GM23338 (cell line): ENCODE measurements around the gene GAB1. TPM values are rescaled to one million over a fixed set of nuclear protein-coding genes. Genes with fewer than 3 reads are reported as not detected.

Experiments
- ATAC-seq: fragments of 200-7000 bp; cut with Tn5 transposase; 3 replicates; pipeline ENCODE4 v1.9.1; 2020
- DNase-seq: peaks from one replicate; pipeline ENCODE4 v3.0.0-alpha.2; 2015; ENCODE audit warnings: low spot score
- H2AFZ ChIP-seq: fragments of 200-600 bp; sonication (generic); 2 replicates; pipeline ENCODE4 v1.8.0; 2016; ENCODE audit warnings: antibody characterized with exemption, mild to moderate bottlenecking, moderate library complexity
- H3F3A ChIP-seq: fragments of 200-600 bp; sonication (generic); replicated peaks from 2 replicates; pipeline ENCODE4 v1.8.0; 2017; ENCODE audit warnings: antibody characterized with exemption, mixed run types, low read depth
- H3K27ac ChIP-seq: fragments of 200-600 bp; sonication (generic); 2 replicates; pipeline ENCODE4 v1.6.1; 2016; ENCODE audit warnings: low read depth
- H3K27me3 ChIP-seq: fragments of 200-600 bp; sonication (generic); 2 replicates; pipeline ENCODE4 v1.8.0; 2016; ENCODE audit warnings: mild to moderate bottlenecking, mixed run types, moderate library complexity; ENCODE audit not compliant: insufficient read depth
- H3K36me3 ChIP-seq: fragments of 200-600 bp; sonication (generic); 2 replicates; pipeline ENCODE4 v1.8.0; 2016; ENCODE audit warnings: mild to moderate bottlenecking; ENCODE audit not compliant: insufficient read depth
- H3K4me1 ChIP-seq: fragments of 200-600 bp; sonication (generic); 2 replicates; pipeline ENCODE4 v1.8.0; 2016; ENCODE audit warnings: mild to moderate bottlenecking, moderate library complexity; ENCODE audit not compliant: insufficient read depth
- H3K4me2 ChIP-seq: fragments of 200-600 bp; sonication (generic); 2 replicates; pipeline ENCODE4 v1.7.1; 2017; ENCODE audit warnings: mixed run types
- H3K4me3 ChIP-seq: fragments of 200-600 bp; sonication (generic); 2 replicates; pipeline ENCODE4 v1.6.1; 2016; ENCODE audit warnings: mixed run types
- H3K79me2 ChIP-seq: fragments of 200-600 bp; sonication (generic); replicated peaks from 2 replicates; pipeline ENCODE4 v1.8.0; 2017; ENCODE audit warnings: mild to moderate bottlenecking; ENCODE audit not compliant: insufficient read depth
- H3K9me2 ChIP-seq: fragments of 200-600 bp; sonication (generic); 2 replicates; pipeline ENCODE4 v1.8.0; 2017; ENCODE audit not compliant: insufficient read depth
- H4K20me1 ChIP-seq: fragments of 200-600 bp; sonication (generic); replicated peaks from 2 replicates; pipeline ENCODE4 v1.8.0; 2017; ENCODE audit warnings: mild to moderate bottlenecking; ENCODE audit not compliant: insufficient read depth
- H3K27ac Mint-ChIP-seq: 2 replicates; pipeline ENCODE4 v1.8.0; 2020; ENCODE audit warnings: inconsistent platforms, mild to moderate bottlenecking, moderate library complexity, mixed read lengths
- H3K27me3 Mint-ChIP-seq: 3 replicates; pipeline ENCODE4 v1.8.0; 2022; ENCODE audit warnings: low read depth, mild to moderate bottlenecking, moderate library complexity, mixed read lengths, inconsistent platforms; ENCODE audit not compliant: insufficient read depth, poor library complexity
- H3K36me3 Mint-ChIP-seq: 3 replicates; pipeline ENCODE4 v1.8.0; 2021; ENCODE audit warnings: low read depth, mild to moderate bottlenecking, inconsistent platforms, moderate library complexity, mixed read lengths
- H3K4me1 Mint-ChIP-seq: 3 replicates; pipeline ENCODE4 v1.8.0; 2020; ENCODE audit warnings: mild to moderate bottlenecking, inconsistent platforms, mixed read lengths
- H3K4me3 Mint-ChIP-seq: 3 replicates; pipeline ENCODE4 v1.8.0; 2021; ENCODE audit warnings: moderate library complexity, mild to moderate bottlenecking, inconsistent platforms, mixed read lengths
- H3K9me3 Mint-ChIP-seq: 3 replicates; pipeline ENCODE4 v1.8.0; 2020; ENCODE audit warnings: moderate library complexity, mild to moderate bottlenecking, inconsistent platforms, mixed read lengths
- CREB1 ChIP-seq: fragments of 250-450 bp; sonication (Bioruptor Pico); IDR thresholded peaks from 2 replicates; pipeline ENCODE4 v1.5.0; 2020; ENCODE audit warnings: low read depth, mild to moderate bottlenecking, moderate library complexity
- CTCF ChIP-seq, 2 experiments: fragments of 200-600 bp in 1 of 2; sonication (generic) in 1 of 2; conservative IDR thresholded peaks; 2 replicates each; pipeline versions ENCODE4 v1.5.1 to v1.6.1; 2016 to 2017; ENCODE audit warnings: antibody characterized with exemption in 2 of 2, low read depth in 2 of 2, mild to moderate bottlenecking in 2 of 2, moderate library complexity in 1 of 2
- ETS1 ChIP-seq: IDR thresholded peaks from 2 replicates; pipeline ENCODE4 v1.6.1; 2016; ENCODE audit warnings: antibody characterized with exemption
- JUNB ChIP-seq: IDR thresholded peaks from one replicate; pipeline ENCODE4 v1.6.1; 2016; ENCODE audit warnings: antibody characterized with exemption; ENCODE audit not compliant: unreplicated experiment
- POLR2AphosphoS5 ChIP-seq: IDR thresholded peaks from 2 replicates; pipeline ENCODE4 v1.6.1; 2016; ENCODE audit warnings: antibody characterized with exemption, low read depth
- ZNF331 ChIP-seq: fragments of 250-450 bp; sonication (Bioruptor Pico); IDR thresholded peaks from 2 replicates; pipeline ENCODE4 v1.5.0; 2020; ENCODE audit warnings: low read depth, mild to moderate bottlenecking, moderate library complexity
- polyA plus RNA-seq: library from polyadenylated mRNA; unstranded; fragments of >200 nt; fragmentation: Nextera tagmentation; extraction: Ambion mirVana; gene quantifications from 2 replicates; pipeline ENCODE4 v1.2.1, GENCODE V29; 2016
- total RNA-seq: library from RNA; depleted of rRNA; stranded (reverse); fragments of >200 nt; shearing (Covaris generic); gene quantifications from 2 replicates; pipeline ENCODE4 v1.2.3, GENCODE V29; 2014
- TF ChIP-seq, protein P1 (sequence below): fragments of 250-450 bp; sonication (Bioruptor Pico); IDR thresholded peaks from 2 replicates; pipeline ENCODE4 v1.5.0; 2020; ENCODE audit warnings: mild to moderate bottlenecking, moderate library complexity

The GAB1 gene
- total and polyA plus RNA-seq, 2 experiments from 2014 or later = 4.0 to 18.4 TPM

GRCh38 chr4:143313996-143314395 lies 22.7 kb upstream of the GAB1 start:
- Mint-ChIP-seq H3K4me3 (no peak overlapping the region), H3K27ac (no peak overlapping the region), H3K4me1 (no peaks in the 10 kb centered on the region), H3K27me3 (peaks cover 2% of the 10 kb centered on the region), H3K36me3 (no peaks in the 10 kb centered on the region), H3K9me3 (no peaks in the 10 kb centered on the region)
- no peaks in the 10 kb centered on the region for H3K27me3 ChIP-seq
- DNase-seq = no peak
- H3F3A ChIP-seq = no peaks in the 10 kb centered on the region
- no peak overlapping the region for H3K27ac ChIP-seq
- TF ChIP-seq CTCF (conservative IDR thresholded peaks at IDR 0.05; ENCODE audit: low read depth in 2 of 2) (no peak), CREB1 (CRISPR knock-in tag) (no peak), JUNB (no peak), POLR2AphosphoS5 (no peak), ZNF331 (CRISPR knock-in tag) (no peak), ETS1 (no peak)
- TF ChIP-seq, protein P1, sequence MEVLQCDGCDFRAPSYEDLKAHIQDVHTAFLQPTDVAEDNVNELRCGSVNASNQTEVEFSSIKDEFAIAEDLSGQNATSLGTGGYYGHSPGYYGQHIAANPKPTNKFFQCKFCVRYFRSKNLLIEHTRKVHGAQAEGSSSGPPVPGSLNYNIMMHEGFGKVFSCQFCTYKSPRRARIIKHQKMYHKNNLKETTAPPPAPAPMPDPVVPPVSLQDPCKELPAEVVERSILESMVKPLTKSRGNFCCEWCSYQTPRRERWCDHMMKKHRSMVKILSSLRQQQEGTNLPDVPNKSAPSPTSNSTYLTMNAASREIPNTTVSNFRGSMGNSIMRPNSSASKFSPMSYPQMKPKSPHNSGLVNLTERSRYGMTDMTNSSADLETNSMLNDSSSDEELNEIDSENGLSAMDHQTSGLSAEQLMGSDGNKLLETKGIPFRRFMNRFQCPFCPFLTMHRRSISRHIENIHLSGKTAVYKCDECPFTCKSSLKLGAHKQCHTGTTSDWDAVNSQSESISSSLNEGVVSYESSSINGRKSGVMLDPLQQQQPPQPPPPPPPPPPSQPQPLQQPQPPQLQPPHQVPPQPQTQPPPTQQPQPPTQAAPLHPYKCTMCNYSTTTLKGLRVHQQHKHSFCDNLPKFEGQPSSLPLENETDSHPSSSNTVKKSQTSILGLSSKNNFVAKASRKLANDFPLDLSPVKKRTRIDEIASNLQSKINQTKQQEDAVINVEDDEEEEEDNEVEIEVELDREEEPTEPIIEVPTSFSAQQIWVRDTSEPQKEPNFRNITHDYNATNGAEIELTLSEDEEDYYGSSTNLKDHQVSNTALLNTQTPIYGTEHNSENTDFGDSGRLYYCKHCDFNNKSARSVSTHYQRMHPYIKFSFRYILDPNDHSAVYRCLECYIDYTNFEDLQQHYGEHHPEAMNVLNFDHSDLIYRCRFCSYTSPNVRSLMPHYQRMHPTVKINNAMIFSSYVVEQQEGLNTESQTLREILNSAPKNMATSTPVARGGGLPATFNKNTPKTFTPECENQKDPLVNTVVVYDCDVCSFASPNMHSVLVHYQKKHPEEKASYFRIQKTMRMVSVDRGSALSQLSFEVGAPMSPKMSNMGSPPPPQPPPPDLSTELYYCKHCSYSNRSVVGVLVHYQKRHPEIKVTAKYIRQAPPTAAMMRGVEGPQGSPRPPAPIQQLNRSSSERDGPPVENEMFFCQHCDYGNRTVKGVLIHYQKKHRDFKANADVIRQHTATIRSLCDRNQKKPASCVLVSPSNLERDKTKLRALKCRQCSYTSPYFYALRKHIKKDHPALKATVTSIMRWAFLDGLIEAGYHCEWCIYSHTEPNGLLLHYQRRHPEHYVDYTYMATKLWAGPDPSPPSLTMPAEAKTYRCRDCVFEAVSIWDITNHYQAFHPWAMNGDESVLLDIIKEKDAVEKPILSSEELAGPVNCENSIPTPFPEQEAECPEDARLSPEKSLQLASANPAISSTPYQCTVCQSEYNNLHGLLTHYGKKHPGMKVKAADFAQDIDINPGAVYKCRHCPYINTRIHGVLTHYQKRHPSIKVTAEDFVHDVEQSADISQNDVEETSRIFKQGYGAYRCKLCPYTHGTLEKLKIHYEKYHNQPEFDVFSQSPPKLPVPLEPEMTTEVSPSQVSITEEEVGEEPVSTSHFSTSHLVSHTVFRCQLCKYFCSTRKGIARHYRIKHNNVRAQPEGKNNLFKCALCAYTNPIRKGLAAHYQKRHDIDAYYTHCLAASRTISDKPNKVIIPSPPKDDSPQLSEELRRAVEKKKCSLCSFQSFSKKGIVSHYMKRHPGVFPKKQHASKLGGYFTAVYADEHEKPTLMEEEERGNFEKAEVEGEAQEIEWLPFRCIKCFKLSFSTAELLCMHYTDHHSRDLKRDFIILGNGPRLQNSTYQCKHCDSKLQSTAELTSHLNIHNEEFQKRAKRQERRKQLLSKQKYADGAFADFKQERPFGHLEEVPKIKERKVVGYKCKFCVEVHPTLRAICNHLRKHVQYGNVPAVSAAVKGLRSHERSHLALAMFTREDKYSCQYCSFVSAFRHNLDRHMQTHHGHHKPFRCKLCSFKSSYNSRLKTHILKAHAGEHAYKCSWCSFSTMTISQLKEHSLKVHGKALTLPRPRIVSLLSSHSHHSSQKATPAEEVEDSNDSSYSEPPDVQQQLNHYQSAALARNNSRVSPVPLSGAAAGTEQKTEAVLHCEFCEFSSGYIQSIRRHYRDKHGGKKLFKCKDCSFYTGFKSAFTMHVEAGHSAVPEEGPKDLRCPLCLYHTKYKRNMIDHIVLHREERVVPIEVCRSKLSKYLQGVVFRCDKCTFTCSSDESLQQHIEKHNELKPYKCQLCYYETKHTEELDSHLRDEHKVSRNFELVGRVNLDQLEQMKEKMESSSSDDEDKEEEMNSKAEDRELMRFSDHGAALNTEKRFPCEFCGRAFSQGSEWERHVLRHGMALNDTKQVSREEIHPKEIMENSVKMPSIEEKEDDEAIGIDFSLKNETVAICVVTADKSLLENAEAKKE (CRISPR knock-in tag) = no peak
- no peaks in the 10 kb centered on the region for H3K36me3 ChIP-seq
- no peaks in the 10 kb centered on the region for H3K4me1 ChIP-seq
- H2AFZ ChIP-seq = no peak overlapping the region
- no peak overlapping the region for H3K4me3 ChIP-seq
- no peaks in the 10 kb centered on the region for H4K20me1 ChIP-seq
- ATAC-seq = no peak
- no peaks in the 10 kb centered on the region for H3K79me2 ChIP-seq
- H3K4me2 ChIP-seq = no peak overlapping the region
- H3K9me2 ChIP-seq = no peaks in the 10 kb centered on the region
